Kidney (tissue), 14 donors: ENCODE results near the gene COX7A2. TPM values are rescaled to one million over a fixed set of nuclear protein-coding genes. Genes with fewer than 3 reads are reported as not detected.

Source experiments
- DNase-seq, 5 donors: peaks; one replicate each; pipeline ENCODE4 v3.0.0-alpha.2; 2013 to 2020
- FAIRE-seq: peaks from 2 replicates; lab custom pipeline; 2012; peaks lifted over from hg19 to GRCh38; lab: Jason Lieb, UNC
- H3K27ac ChIP-seq, 2 donors: one replicate each; pipeline ENCODE4 v1.7.0; 2013; ENCODE audit warnings: low read depth in 2 of 2, low read length in 2 of 2, inconsistent platforms in 1 of 2
- H3K27me3 ChIP-seq: one replicate; pipeline ENCODE4 v1.7.1; 2013; ENCODE audit warnings: low read length, inconsistent platforms; ENCODE audit not compliant: control insufficient read depth, insufficient read depth
- H3K36me3 ChIP-seq, 3 donors: one replicate each; pipeline versions ENCODE4 v1.7.0 to v1.7.1; 2013; ENCODE audit warnings: low read length in 3 of 3, control low read depth in 1 of 3, inconsistent platforms in 1 of 3; ENCODE audit not compliant: insufficient read depth in 3 of 3, control insufficient read depth in 2 of 3
- H3K4me1 ChIP-seq, 3 donors: one replicate each; pipeline versions ENCODE4 v1.7.0 to v1.7.1; 2013; ENCODE audit warnings: low read length in 3 of 3, inconsistent platforms in 1 of 3, low read depth in 1 of 3; ENCODE audit not compliant: control insufficient read depth in 2 of 3, insufficient read depth in 2 of 3
- H3K4me3 ChIP-seq, 3 donors: one replicate each; pipeline versions ENCODE4 v1.7.0 to v1.8.1; 2013; ENCODE audit warnings: low read length in 3 of 3, control low read depth in 1 of 3, inconsistent platforms in 1 of 3
- H3K9ac ChIP-seq, 3 donors: one replicate each; pipeline versions ENCODE4 v1.7.0 to v1.7.1; 2013; ENCODE audit warnings: low read length in 3 of 3, control low read depth in 1 of 3, inconsistent platforms in 1 of 3
- H3K9me3 ChIP-seq, 3 donors: one replicate each; pipeline versions ENCODE4 v1.7.0 to v1.7.1; 2013; ENCODE audit warnings: low read length in 3 of 3, control low read depth in 1 of 3, inconsistent platforms in 1 of 3; ENCODE audit not compliant: control insufficient read depth in 2 of 3, insufficient read depth in 1 of 3
- intact Hi-C: fragments of 100-400 bp; cut with DNase I; formaldehyde crosslinking; loops from one replicate; pipeline ENCODE4 v1.11.1; 2022
- polyA plus RNA-seq: library from polyadenylated mRNA; stranded (reverse); fragments of 350-450 nt; fragmentation: Illumina TruSeq; extraction: RNeasy Lipid Tissue Mini Kit (QIAGEN cat#74804); gene quantifications from one replicate; pipeline ENCODE4 v1.2.3, GENCODE V29; 2014; ENCODE audit warnings: low read depth, low replicate concordance; ENCODE audit not compliant: insufficient read depth
- total RNA-seq: library from RNA; stranded (reverse); fragmentation: NEBNext Ultra II Directional; extraction: Animal tissue kit (Norgen Biotek cat#: 25700); gene quantifications from one replicate; pipeline ENCODE4 v1.2.1, GENCODE V29; 2021
- TF ChIP-seq, protein P1 (sequence below): IDR thresholded peaks from 3 replicates; pipeline ENCODE4 v1.5.1; 2012; ENCODE audit warnings: mild to moderate bottlenecking, moderate library complexity, borderline replicate concordance; ENCODE audit not compliant: insufficient read depth; ENCODE audit errors: extremely low read depth
- donor health status: control.
- donor health status: control.
- donor health status: control.
- donor health status: control.
- donor health status: control.
- donor health status: DM: yes; HTN: yes; CAD: no.
- donor health status: Normal renal cell carcinoma (clear cell type).

COX7A2 gene
- total and polyA plus RNA-seq, 2 donors from 2014 or later = 315 to 812 TPM

GRCh38 chr6:75262716-75263400 is 19.3 kb upstream of the COX7A2 start:
- Histone ChIP-seq H3K27me3 (no peaks in the 10 kb centered on the region), H3K4me3 (no peak overlapping the region), H3K4me1 (peaks cover 0 to 5% (median 4%) of the 10 kb centered on the region in 3 donors), H3K27ac (no peak overlapping the region), H3K36me3 (peaks cover 3 to 21% (median 9%) of the 10 kb centered on the region in 3 donors), H3K9me3 (no peaks in the 10 kb centered on the region), H3K9ac (no peak overlapping the region)
- no peak for FAIRE-seq
- intact Hi-C loops = no loop called here
- no peak for DNase-seq
- TF ChIP-seq, protein P1, sequence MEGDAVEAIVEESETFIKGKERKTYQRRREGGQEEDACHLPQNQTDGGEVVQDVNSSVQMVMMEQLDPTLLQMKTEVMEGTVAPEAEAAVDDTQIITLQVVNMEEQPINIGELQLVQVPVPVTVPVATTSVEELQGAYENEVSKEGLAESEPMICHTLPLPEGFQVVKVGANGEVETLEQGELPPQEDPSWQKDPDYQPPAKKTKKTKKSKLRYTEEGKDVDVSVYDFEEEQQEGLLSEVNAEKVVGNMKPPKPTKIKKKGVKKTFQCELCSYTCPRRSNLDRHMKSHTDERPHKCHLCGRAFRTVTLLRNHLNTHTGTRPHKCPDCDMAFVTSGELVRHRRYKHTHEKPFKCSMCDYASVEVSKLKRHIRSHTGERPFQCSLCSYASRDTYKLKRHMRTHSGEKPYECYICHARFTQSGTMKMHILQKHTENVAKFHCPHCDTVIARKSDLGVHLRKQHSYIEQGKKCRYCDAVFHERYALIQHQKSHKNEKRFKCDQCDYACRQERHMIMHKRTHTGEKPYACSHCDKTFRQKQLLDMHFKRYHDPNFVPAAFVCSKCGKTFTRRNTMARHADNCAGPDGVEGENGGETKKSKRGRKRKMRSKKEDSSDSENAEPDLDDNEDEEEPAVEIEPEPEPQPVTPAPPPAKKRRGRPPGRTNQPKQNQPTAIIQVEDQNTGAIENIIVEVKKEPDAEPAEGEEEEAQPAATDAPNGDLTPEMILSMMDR = no peak

GRCh38 chr6:75261299-75261698 is 17.7 kb upstream of the COX7A2 start:
- Histone ChIP-seq H3K4me3 (no peak overlapping the region), H3K36me3 (peaks cover 3 to 22% (median 9%) of the 10 kb centered on the region in 3 donors), H3K27me3 (no peaks in the 10 kb centered on the region), H3K9me3 (no peaks in the 10 kb centered on the region), H3K27ac (no peak overlapping the region), H3K9ac (no peak overlapping the region), H3K4me1 (no peaks in the 10 kb centered on the region)
- FAIRE-seq (no peak), DNase-seq (no peak)
- intact Hi-C loops = no loop called here
- TF ChIP-seq, protein P1 = no peak

- no peak overlapping the region for H3K4me3 ChIP-seq
- intact Hi-C loops = no loop called here
- FAIRE-seq = no peak
- no peaks in the 10 kb centered on the region for H3K4me1 ChIP-seq
- DNase-seq = no peak
- H3K9me3 ChIP-seq = no peaks in the 10 kb centered on the region
- H3K9ac ChIP-seq = no peak overlapping the region
- no peaks in the 10 kb centered on the region for H3K27me3 ChIP-seq
- H3K27ac ChIP-seq = no peak overlapping the region
- TF ChIP-seq, protein P1 = no peak
- H3K36me3 ChIP-seq = peaks cover 9 to 29% (median 9%) of the 10 kb centered on the region in 3 donors
Measured at GRCh38 chr6:75257343-75258087, 13.9 kb upstream of the COX7A2 start.
